GM19395 (cell line): ENCODE results near the gene PRRX2.
"Not testable (repeated sequence)": the region's sequence is repeated elsewhere in the genome, so short reads cannot be mapped to it uniquely, and the experiment has no call there.

Experiments
- ATAC-seq: cut with Tn5 transposase; IDR thresholded peaks from one replicate; pipeline ENCODE4 v1.9.1; 2021; ENCODE audit warnings: mild to moderate bottlenecking, moderate library complexity; ENCODE audit not compliant: unreplicated experiment

PRRX2 gene

GRCh38 chr9:129751841-129752801 is 86.7 kb downstream of the PRRX2 start:
- ATAC-seq = no peak

GRCh38 chr9:129752900-129753729 is 87.7 kb downstream of the PRRX2 start, which contains the start of gene PTGES:
Gene PTGES (minus strand): TSS chr9:129753042. CDS start chr9:129753012, 30 bp downstream.
- no peak for ATAC-seq

GRCh38 chr9:129755151-129755550 is 89.7 kb downstream of the PRRX2 start:
- no peak for ATAC-seq

GRCh38 chr9:129756191-129756590 is 90.7 kb downstream of the PRRX2 start:
- ATAC-seq = no peak

- no peak for ATAC-seq
These were observed 91.6 kb downstream of the PRRX2 start for GRCh38 chr9:129757045-129757444.

GRCh38 chr9:129759319-129759718 is 93.9 kb downstream of the PRRX2 start:
- ATAC-seq = no peak

GRCh38 chr9:129759804-129760502 is 94.5 kb downstream of the PRRX2 start:
- no peak for ATAC-seq

GRCh38 chr9:129760784-129761183 is 95.3 kb downstream of the PRRX2 start:
- ATAC-seq = not testable (repeated sequence)

GRCh38 chr9:129761293-129761900 is 96.0 kb downstream of the PRRX2 start:
- no peak for ATAC-seq

GRCh38 chr9:129761901-129762369 is 96.5 kb downstream of the PRRX2 start:
- no peak for ATAC-seq

GRCh38 chr9:129762370-129762984 is 97.0 kb downstream of the PRRX2 start:
- not testable (repeated sequence) for ATAC-seq

GRCh38 chr9:129762985-129763926 is 97.8 kb downstream of the PRRX2 start:
- no peak for ATAC-seq

GRCh38 chr9:129765764-129766317 is 100.4 kb downstream of the PRRX2 start:
- ATAC-seq = no peak

- ATAC-seq = no peak
These were observed 103.0 kb downstream of the PRRX2 start for GRCh38 chr9:129768486-129768885.

GRCh38 chr9:129769669-129770068 is 104.2 kb downstream of the PRRX2 start:
- ATAC-seq = no peak

- ATAC-seq = no peak
These were observed 105.3 kb downstream of the PRRX2 start for GRCh38 chr9:129770741-129771140.
